ENCODE results near the gene ABCC5. TPM values are rescaled to one million over a fixed set of nuclear protein-coding genes. Genes with fewer than 3 reads are reported as not detected.

The ABCC5 gene
- total RNA-seq, 1 experiment from 2014 or later: 37.6 TPM

DNA sequence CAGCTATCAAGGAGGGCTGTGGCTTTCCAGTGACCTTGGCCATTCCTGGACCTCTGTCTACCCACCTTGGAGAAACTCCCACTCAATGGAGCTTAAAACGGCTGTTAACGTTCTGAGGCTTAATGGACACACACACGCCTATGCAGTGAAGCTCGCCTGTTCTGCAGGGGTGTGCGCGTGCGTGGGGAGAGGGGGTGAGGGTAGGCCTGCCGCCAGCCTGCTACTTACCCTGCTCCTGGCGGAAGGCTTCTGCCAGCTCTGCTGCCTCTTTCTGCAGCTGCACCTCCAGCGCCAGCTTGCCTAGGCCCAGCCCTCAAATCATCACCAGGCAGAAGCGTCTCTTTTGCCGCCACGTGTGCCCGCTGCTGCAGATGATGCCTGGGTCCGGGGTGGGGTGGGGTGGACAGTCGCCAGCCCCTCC, 109.8 kb downstream of the ABCC5 start:
- no peaks in the 10 kb centered on the region for H4K20me1 ChIP-seq (ENCODE audit: control insufficient read depth, insufficient read depth, insufficient read length)
- TF ChIP-seq, protein P1, sequence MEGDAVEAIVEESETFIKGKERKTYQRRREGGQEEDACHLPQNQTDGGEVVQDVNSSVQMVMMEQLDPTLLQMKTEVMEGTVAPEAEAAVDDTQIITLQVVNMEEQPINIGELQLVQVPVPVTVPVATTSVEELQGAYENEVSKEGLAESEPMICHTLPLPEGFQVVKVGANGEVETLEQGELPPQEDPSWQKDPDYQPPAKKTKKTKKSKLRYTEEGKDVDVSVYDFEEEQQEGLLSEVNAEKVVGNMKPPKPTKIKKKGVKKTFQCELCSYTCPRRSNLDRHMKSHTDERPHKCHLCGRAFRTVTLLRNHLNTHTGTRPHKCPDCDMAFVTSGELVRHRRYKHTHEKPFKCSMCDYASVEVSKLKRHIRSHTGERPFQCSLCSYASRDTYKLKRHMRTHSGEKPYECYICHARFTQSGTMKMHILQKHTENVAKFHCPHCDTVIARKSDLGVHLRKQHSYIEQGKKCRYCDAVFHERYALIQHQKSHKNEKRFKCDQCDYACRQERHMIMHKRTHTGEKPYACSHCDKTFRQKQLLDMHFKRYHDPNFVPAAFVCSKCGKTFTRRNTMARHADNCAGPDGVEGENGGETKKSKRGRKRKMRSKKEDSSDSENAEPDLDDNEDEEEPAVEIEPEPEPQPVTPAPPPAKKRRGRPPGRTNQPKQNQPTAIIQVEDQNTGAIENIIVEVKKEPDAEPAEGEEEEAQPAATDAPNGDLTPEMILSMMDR (conservative IDR thresholded peaks at IDR 0.05): no peak
- H2AK5ac ChIP-seq (ENCODE audit: insufficient read length, low read length): no peak overlapping the region
- Mint-ChIP-seq H3K4me1 (peaks cover 4 to 15% of the 10 kb centered on the region in 2 experiments), H3K4me3 (no peak overlapping the region), H3K36me3 (ENCODE audit: insufficient read depth in 1 of 3, low read depth in 3 of 3) (no peaks in the 10 kb centered on the region; a peak in 1 of 7 replicates), H3K9me3 (no peaks in the 10 kb centered on the region), H3K27me3 (ENCODE audit: low read depth) (no peaks in the 10 kb centered on the region; the same call in 1 of the 2 replicates), H3K27ac (no peak overlapping the region)
- H2AFZ ChIP-seq (ENCODE audit: low read length): no peak overlapping the region
- H4K8ac ChIP-seq (replicated peaks; ENCODE audit: insufficient read length, low read depth, low read length): no peak overlapping the region
- no peaks in the 10 kb centered on the region for H3K79me1 ChIP-seq (ENCODE audit: insufficient read depth, low read depth, low read length, poor library complexity, severe bottlenecking)
- no peaks in the 10 kb centered on the region for H3K9me3 ChIP-seq (ENCODE audit: control insufficient read depth, low read depth, low read length)
- H3K27ac ChIP-seq (ENCODE audit: insufficient read length, low read depth, low read length): no peak overlapping the region
- DNase-seq: no peak
- no CpG with 5 or more reads among the region's 16 CpGs for WGBS (ENCODE audit: extremely low coverage, insufficient read length, low lambda C conversion rate)
- H2BK120ac ChIP-seq (ENCODE audit: low read depth, low read length, poor library complexity, severe bottlenecking): no peak overlapping the region
- no peak overlapping the region for H2BK5ac ChIP-seq (ENCODE audit: insufficient read length, low read length)
- H2BK20ac ChIP-seq (ENCODE audit: low read depth, low read length, poor library complexity, severe bottlenecking): no peak overlapping the region
- H3K4me2 ChIP-seq (ENCODE audit: insufficient read depth, insufficient read length, low read length): no peak overlapping the region
- no peak overlapping the region for H4K5ac ChIP-seq (ENCODE audit: insufficient read length, low read depth, low read length)
- H4K91ac ChIP-seq (ENCODE audit: insufficient read length, low read depth, low read length): peak overlapping the region; percentile 70
- no peaks in the 10 kb centered on the region for H3K79me2 ChIP-seq (ENCODE audit: insufficient read depth, low read length)
- no peak overlapping the region for H3K23ac ChIP-seq (ENCODE audit: insufficient read length, low read depth, low read length)
- no peaks in the 10 kb centered on the region for H3K23me2 ChIP-seq (ENCODE audit: insufficient read length, low read depth, low read length, poor library complexity, severe bottlenecking)
- H3K27me3 ChIP-seq (ENCODE audit: insufficient read depth, low read length): no peaks in the 10 kb centered on the region
- no peak overlapping the region for H3K9ac ChIP-seq (ENCODE audit: extremely low read depth, insufficient read length, low read length)
- no peak overlapping the region; the same call in 1 of the 2 replicates for H3K4ac ChIP-seq (ENCODE audit: low read depth, low read length)
- no peak overlapping the region for H3T11ph ChIP-seq (ENCODE audit: low read length)
- no peak overlapping the region for H3K56ac ChIP-seq (ENCODE audit: insufficient read length, low read depth, low read length)
- H3K14ac ChIP-seq (ENCODE audit: insufficient read depth, low read length): peak overlapping the region; percentile 67; the same call in 1 of the 2 replicates
- no peak overlapping the region for H2BK12ac ChIP-seq (ENCODE audit: insufficient read length, low read depth, low read length)
- peak overlapping the region; percentile 23 for H3K18ac ChIP-seq (ENCODE audit: insufficient read length, low read depth, low read length)
- H3K4me1 ChIP-seq (ENCODE audit: insufficient read depth, low read length): peaks cover 3% of the 10 kb centered on the region; the same call in 1 of the 2 replicates
- no peak overlapping the region for H2BK15ac ChIP-seq (ENCODE audit: low read depth, low read length)
